GM18517 (cell line): ENCODE results near the gene CPLX4.

Experiments
- ATAC-seq: cut with Tn5 transposase; IDR thresholded peaks from one replicate; pipeline ENCODE4 v1.9.1; 2021; ENCODE audit warnings: mild to moderate bottlenecking, moderate library complexity; ENCODE audit not compliant: unreplicated experiment

CPLX4 gene

DNA sequence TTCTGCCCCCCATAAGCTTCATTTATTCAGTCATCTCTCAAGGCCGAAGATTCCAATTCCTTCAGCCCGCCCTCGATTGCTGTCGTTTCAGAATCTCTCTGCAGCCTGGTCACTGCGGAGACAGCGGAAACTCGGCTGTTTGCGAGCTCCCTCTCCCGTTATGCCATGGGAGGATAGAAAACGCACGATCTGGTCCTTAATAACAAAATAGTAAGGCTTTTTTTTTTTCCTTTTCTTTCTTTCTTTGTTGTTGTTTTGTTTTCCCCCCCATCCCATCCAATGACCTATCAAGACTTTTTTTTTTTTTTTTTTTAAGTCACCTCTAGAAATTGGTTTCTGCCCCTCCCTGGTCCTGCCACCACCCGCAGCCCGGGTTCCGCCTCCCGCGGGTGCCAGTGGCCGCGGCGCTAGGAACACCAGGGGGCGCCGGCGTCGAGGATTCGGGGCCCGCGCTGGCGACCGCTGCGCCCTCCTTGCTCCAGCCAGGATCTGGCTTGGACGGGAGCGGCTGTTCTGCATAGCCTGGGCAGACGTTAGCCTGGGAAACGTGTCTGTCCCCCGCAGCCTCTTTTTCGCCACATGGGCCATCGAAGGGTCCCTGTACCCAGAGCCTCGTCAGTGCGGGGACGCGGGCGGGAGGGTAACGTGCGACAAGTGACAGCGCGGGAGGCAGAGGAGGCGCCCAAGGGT is 10.1 kb downstream of the CPLX4 start:
- ATAC-seq = no peak

GRCh38 chr18:59306640-59307039 is 11.8 kb downstream of the CPLX4 start:
- no peak for ATAC-seq

- ATAC-seq = no peak
Observed at GRCh38 chr18:59305295-59305694, 13.2 kb downstream of the CPLX4 start.

GRCh38 chr18:59303656-59304195 is 14.7 kb downstream of the CPLX4 start:
- ATAC-seq = no peak

DNA sequence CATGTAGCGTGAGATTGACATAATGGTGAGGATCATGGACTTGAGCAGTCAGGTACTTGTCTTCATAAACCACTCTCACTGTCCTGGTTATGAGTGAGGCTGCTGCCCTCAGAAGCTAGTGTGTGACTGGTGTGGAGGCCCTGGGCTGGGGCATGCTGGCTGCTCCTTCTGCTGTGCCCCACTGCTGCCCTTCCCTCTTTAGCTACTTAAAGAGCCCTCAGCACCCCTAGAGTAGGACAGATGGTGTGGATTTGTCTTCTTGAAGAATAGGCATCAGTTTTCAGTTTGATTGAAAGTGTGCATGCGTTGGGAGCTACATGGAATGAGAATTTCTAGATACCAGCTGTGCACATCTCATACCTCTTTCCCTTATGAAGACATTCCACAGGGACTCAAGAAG is 15.4 kb downstream of the CPLX4 start:
- ATAC-seq = no peak

GRCh38 chr18:59301929-59302328 is 16.5 kb downstream of the CPLX4 start:
- ATAC-seq = no peak

- ATAC-seq = no peak
Observed at GRCh38 chr18:59300676-59301285, 17.7 kb downstream of the CPLX4 start.

- ATAC-seq = no peak
Observed at GRCh38 chr18:59298871-59299270, 19.6 kb downstream of the CPLX4 start.

GRCh38 chr18:59293317-59293716 is 25.1 kb downstream of the CPLX4 start:
- no peak for ATAC-seq

- ATAC-seq = no peak
Observed at GRCh38 chr18:59286341-59286740, 32.1 kb downstream of the CPLX4 start.

DNA sequence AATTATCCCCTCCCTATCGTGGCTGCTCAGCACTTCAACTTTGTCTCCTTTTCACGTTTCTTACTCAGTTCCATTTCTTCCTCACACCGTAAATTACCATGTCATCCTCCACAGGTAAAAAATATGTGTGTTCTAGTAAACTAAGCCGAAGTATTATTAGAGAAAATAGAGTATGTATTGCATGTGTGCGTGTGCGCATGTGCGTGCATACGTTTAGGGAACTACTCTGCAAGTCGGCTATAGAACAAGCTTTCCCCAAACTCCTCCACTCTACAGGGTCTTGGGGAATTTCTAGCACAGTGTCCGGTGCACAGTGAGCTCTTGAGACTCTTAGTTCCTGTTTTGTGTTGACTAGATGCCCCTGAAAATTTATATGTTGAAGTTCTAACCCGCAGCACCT is 36.1 kb downstream of the CPLX4 start:
- no peak for ATAC-seq

DNA sequence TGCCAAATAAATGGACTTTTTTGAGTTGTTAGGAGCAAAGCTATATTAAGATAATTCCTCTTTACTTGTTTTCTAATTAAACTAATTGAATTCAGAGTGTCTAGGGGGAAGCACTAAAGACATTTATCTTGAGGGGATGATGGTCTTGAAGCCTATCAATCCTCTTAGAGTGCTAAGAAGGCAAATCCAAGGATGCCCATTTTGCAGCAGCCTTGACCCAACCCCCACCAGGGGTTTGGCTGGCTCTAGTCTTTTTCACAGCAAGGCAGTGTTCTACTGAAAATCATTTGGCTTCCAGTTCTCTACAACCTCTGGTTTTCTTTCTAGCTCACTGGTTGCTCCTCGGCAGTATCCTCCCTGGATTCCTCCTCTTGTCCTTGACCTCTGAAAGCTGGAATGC is 38.7 kb downstream of the CPLX4 start:
- ATAC-seq = no peak

- ATAC-seq = no peak
Observed at GRCh38 chr18:59279193-59279592, 39.3 kb downstream of the CPLX4 start.

- ATAC-seq = no peak
Observed at GRCh38 chr18:59278793-59279192, 39.7 kb downstream of the CPLX4 start.

GRCh38 chr18:59276047-59276446 is 42.4 kb downstream of the CPLX4 start:
- no peak for ATAC-seq

- ATAC-seq = no peak
Observed at GRCh38 chr18:59275406-59275949, 43.0 kb downstream of the CPLX4 start.

- no peak for ATAC-seq
Observed at GRCh38 chr18:59274533-59274928, 43.9 kb downstream of the CPLX4 start.

GRCh38 chr18:59273759-59274532 is 44.5 kb downstream of the CPLX4 start:
- ATAC-seq = no peak

DNA sequence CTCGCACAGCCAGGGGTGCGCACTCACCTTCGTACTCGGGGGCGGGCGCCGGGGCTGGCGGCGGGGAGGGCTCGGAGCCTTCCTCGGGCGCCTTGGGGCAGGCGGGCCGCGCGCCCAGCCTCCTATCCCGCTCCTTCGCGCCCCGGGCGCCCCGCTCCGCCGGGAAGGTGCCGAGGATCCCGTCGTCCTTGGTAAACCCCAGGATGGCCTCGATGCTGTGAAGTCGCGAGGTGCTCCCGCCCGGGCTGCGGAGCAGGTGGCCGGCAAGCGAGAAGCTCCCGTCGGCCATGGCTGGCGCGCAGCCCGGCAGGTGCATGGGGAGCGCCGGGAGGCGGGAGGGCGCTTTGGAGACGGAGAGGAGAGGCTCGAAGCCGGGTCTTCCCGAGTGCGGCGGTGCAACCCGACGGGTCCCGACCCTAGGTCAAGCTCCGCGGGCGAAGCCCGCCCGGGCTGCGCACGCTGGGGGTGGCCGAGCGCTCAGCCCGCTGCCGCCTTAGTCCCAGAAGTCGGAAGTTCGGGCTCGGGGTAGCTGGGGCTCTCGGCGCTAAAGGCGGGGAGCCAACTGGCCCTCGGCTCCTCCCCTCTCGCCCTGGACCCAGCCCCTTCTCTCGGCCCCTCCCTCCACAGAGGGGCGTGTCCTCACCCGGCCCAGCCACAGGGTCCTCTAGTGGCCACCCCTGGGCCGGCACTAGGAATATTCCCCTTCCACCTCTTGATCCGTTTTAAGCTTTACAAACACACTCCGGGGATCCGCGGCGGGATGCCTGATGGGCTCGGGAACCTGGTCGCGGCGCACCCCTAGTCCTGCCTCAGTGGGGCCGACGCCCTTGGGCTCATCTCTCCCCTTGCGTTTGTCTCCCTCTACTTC is 45.3 kb downstream of the CPLX4 start, which contains the start of gene RAX:
Gene RAX, minus strand, starts transcription at position 564 of the 868 bp plus-strand sequence. Its CDS starts 248 bp downstream, at position 316.
- ATAC-seq = no peak

DNA sequence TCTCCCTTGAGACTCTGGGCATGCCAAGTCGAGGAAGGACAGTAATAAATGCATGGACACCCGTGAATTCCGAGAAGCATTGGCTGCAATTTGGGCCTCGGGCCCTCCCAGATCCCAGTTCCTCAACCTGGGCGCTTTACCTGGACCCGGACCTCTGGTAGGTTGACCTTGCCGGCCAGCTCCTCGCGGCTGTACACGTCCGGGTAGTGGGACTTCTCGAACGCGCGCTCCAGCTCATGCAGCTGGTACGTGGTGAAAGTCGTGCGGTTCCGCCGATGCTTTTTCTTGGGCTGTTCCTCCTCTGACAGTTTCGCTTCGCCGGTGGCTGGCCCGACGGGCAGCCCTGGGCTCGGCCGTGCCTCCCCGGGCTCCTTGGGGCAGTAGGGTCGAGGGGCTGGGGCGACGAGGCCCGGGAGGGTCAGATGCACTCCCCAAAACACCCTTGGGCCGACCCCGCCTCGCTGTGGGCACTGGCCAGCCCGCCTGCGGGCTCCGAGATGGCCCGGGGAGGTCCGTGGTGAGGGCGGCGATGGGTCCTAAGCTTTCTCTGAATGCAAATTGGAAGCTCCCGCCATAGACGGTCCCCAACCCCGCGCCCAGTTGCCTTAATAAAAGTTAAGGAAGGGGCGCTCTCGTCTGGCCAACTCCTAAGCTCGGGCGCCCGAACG is 46.1 kb downstream of the CPLX4 start:
- ATAC-seq = no peak
